IMR-90 (cell line): ENCODE data around the gene MRPS21. TPM values are rescaled to one million over a fixed set of nuclear protein-coding genes. Genes with fewer than 3 reads are reported as not detected.
"Not testable (repeated sequence)": the region's sequence is repeated elsewhere in the genome, so short reads cannot be mapped to it uniquely, and the experiment has no call there.

Experiments
- ATAC-seq: fragments of 200-7000 bp; cut with Tn5 transposase; 2 replicates; pipeline ENCODE4 v1.9.1; 2020; ENCODE audit warnings: low read depth, mild to moderate bottlenecking, moderate library complexity
- BruUV-seq: library from RNA; stranded (reverse); fragments of 400-500 nt; replicated peaks from 2 replicates; lab custom pipeline; 2021; lab: Mats Ljungman, UMichigan
- CTCF ChIA-PET: fragments of 300-600 bp; formaldehyde crosslinking; extraction: SDS; loops from one replicate; lab custom pipeline; 2021; ENCODE audit warnings: antibody characterized with exemption; lab: Yijun Ruan, JAX
- POLR2A ChIA-PET: fragments of 300-600 bp; sonication (Branson Sonifier 250); formaldehyde crosslinking; loops from one replicate; lab custom pipeline; 2022; ENCODE audit warnings: antibody characterized with exemption; ENCODE audit not compliant: unreplicated experiment; lab: Charles Lee
- DNase-seq: peaks from one replicate; pipeline ENCODE4 v3.0.0; 2013
- H2AFZ ChIP-seq: replicated peaks from 2 replicates; pipeline ENCODE3; 2013; ENCODE audit warnings: low read length, mild to moderate bottlenecking; ENCODE audit not compliant: poor library complexity
- H2AK5ac ChIP-seq: 2 replicates; pipeline ENCODE4 v1.6.1; 2013; ENCODE audit warnings: low read depth, low read length, inconsistent platforms
- H2AK9ac ChIP-seq: replicated peaks from 2 replicates; pipeline ENCODE3; 2013; ENCODE audit warnings: mild to moderate bottlenecking, low read depth, low read length, moderate library complexity; ENCODE audit not compliant: poor library complexity
- H2BK120ac ChIP-seq: 2 replicates; pipeline ENCODE4 v1.6.1; 2013; ENCODE audit warnings: low read depth, low read length, inconsistent platforms
- H2BK15ac ChIP-seq: 3 replicates; pipeline ENCODE4 v1.6.1; 2013; ENCODE audit warnings: low read depth, low read length, inconsistent platforms
- H2BK20ac ChIP-seq: 2 replicates; pipeline ENCODE4 v1.6.1; 2013; ENCODE audit warnings: low read depth, mild to moderate bottlenecking, inconsistent platforms, low read length, moderate library complexity
- H2BK5ac ChIP-seq: 2 replicates; pipeline ENCODE4 v1.6.1; 2013; ENCODE audit warnings: mild to moderate bottlenecking, low read depth, low read length, inconsistent platforms; ENCODE audit not compliant: poor library complexity, severe bottlenecking
- H3K14ac ChIP-seq: replicated peaks from 2 replicates; pipeline ENCODE4 v1.6.1; 2013; ENCODE audit warnings: low read depth, low read length, inconsistent platforms
- H3K18ac ChIP-seq: 2 replicates; pipeline ENCODE4 v1.6.1; 2013; ENCODE audit warnings: low read depth, low read length, control low read depth
- H3K23ac ChIP-seq: 2 replicates; pipeline ENCODE4 v1.6.1; 2013; ENCODE audit warnings: low read depth, low read length, inconsistent platforms
- H3K27ac ChIP-seq: 2 replicates; pipeline ENCODE4 v1.5.1; 2013; ENCODE audit warnings: mild to moderate bottlenecking, control low read depth, low read length; ENCODE audit not compliant: insufficient read depth
- H3K27me3 ChIP-seq: 2 replicates; pipeline ENCODE4 v1.6.1; 2013; ENCODE audit warnings: low read length; ENCODE audit not compliant: control insufficient read depth, insufficient read depth
- H3K36me3 ChIP-seq: 2 replicates; pipeline ENCODE4 v1.6.1; 2013; ENCODE audit warnings: low read length, mixed read lengths; ENCODE audit not compliant: control insufficient read depth, insufficient read depth
- H3K4ac ChIP-seq: 2 replicates; pipeline ENCODE4 v1.6.1; 2013; ENCODE audit warnings: low read depth, low read length, inconsistent platforms
- H3K4me1 ChIP-seq: 2 replicates; pipeline ENCODE4 v1.6.1; 2013; ENCODE audit warnings: low read length, mixed read lengths; ENCODE audit not compliant: control insufficient read depth, insufficient read depth
- H3K4me2 ChIP-seq: 2 replicates; pipeline ENCODE4 v1.6.1; 2013; ENCODE audit warnings: low read depth, mild to moderate bottlenecking, control low read depth, low read length, moderate library complexity
- H3K4me3 ChIP-seq: 2 replicates; pipeline ENCODE4 v1.5.1; 2013; ENCODE audit warnings: low read depth, mild to moderate bottlenecking, control low read depth, low read length, moderate library complexity; ENCODE audit not compliant: insufficient read depth
- H3K56ac ChIP-seq: 2 replicates; pipeline ENCODE4 v1.6.1; 2013; ENCODE audit warnings: low read length, inconsistent platforms; ENCODE audit not compliant: insufficient read depth; ENCODE audit errors: extremely low read depth
- H3K79me1 ChIP-seq, 2 experiments: 2 replicates each; pipeline ENCODE4 v1.6.1; 2013; ENCODE audit warnings: low read length in 2 of 2, inconsistent platforms in 1 of 2, low read depth in 1 of 2
- H3K9ac ChIP-seq: 2 replicates; pipeline ENCODE4 v1.6.1; 2013; ENCODE audit warnings: low read depth, low read length, control low read depth
- H3K9me1 ChIP-seq: 2 replicates; pipeline ENCODE4 v1.6.1; 2013; ENCODE audit warnings: low read length, inconsistent platforms; ENCODE audit not compliant: insufficient read depth
- H3K9me3 ChIP-seq: 2 replicates; pipeline ENCODE4 v1.6.1; 2013; ENCODE audit warnings: low read length; ENCODE audit not compliant: control insufficient read depth, insufficient read depth
- H4K20me1 ChIP-seq: 2 replicates; pipeline ENCODE4 v1.6.1; 2013; ENCODE audit warnings: low read length, inconsistent platforms; ENCODE audit not compliant: insufficient read depth
- H4K5ac ChIP-seq: 2 replicates; pipeline ENCODE4 v1.6.1; 2013; ENCODE audit warnings: mild to moderate bottlenecking, low read depth, low read length, control low read depth
- H4K8ac ChIP-seq, 2 experiments: 2 replicates each; pipeline ENCODE4 v1.6.1; 2013; ENCODE audit warnings: low read depth in 2 of 2, low read length in 2 of 2, control low read depth in 1 of 2, inconsistent platforms in 1 of 2
- H4K91ac ChIP-seq: 2 replicates; pipeline ENCODE4 v1.6.1; 2013; ENCODE audit warnings: low read depth, low read length, inconsistent platforms; ENCODE audit not compliant: insufficient read depth
- CHD1 ChIP-seq: IDR thresholded peaks from 2 replicates; pipeline ENCODE4 v1.6.1; 2012; ENCODE audit warnings: low read depth, low read length, improper control_type of control experiment
- ELK1 ChIP-seq: fragments of 150-350 bp; IDR thresholded peaks from 2 replicates; pipeline ENCODE4 v1.6.1; 2016; ENCODE audit warnings: low read depth, mild to moderate bottlenecking, low read length, moderate library complexity, borderline replicate concordance
- FOS ChIP-seq: fragments of 150-350 bp; IDR thresholded peaks from 2 replicates; pipeline ENCODE4 v1.6.1; 2016; ENCODE audit warnings: low read depth, low read length
- NFE2L2 ChIP-seq: fragments of 150-350 bp; IDR thresholded peaks from 2 replicates; pipeline ENCODE4 v1.6.1; 2016; ENCODE audit warnings: low read depth, mild to moderate bottlenecking, low read length
- RCOR1 ChIP-seq: IDR thresholded peaks from 2 replicates; pipeline ENCODE4 v1.6.1; 2012; ENCODE audit warnings: mild to moderate bottlenecking, low read length, improper control_type of control experiment; ENCODE audit not compliant: insufficient replicate concordance
- RFX5 ChIP-seq: IDR thresholded peaks from 2 replicates; pipeline ENCODE4 v1.8.0; 2012; ENCODE audit warnings: low read depth, mild to moderate bottlenecking, low read length, moderate library complexity
- SMC3 ChIP-seq: fragments of 150-350 bp; IDR thresholded peaks from 2 replicates; pipeline ENCODE4 v1.6.1; 2016; ENCODE audit warnings: low read depth, mild to moderate bottlenecking, antibody characterized with exemption, low read length, moderate library complexity
- USF2 ChIP-seq: fragments of 150-350 bp; IDR thresholded peaks from 2 replicates; pipeline ENCODE4 v1.6.1; 2017; ENCODE audit warnings: mild to moderate bottlenecking, antibody characterized with exemption, low read length, low read depth
- WGBS, 2 experiments: methylation state at CpG; one replicate each; pipeline versions ENCODE4 v1.1.5 to v1.1.7; 2013; ENCODE audit warnings: missing lambda C conversion rate in 2 of 2; ENCODE audit not compliant: insufficient read length in 1 of 2; ENCODE audit errors: extremely low coverage in 2 of 2; 5-methylcytosine and 5-hydroxymethylcytosine counted together
- dilution Hi-C: fragments of 300-500 bp; cut with HindIII; formaldehyde crosslinking; loops from one replicate; pipeline ENCODE4 v1.14.3; 2018; ENCODE audit warnings: low sequenced_read_pairs; ENCODE audit not compliant: unreplicated experiment
- in situ Hi-C: fragments of 300-500 bp; cut with MboI; formaldehyde crosslinking; loops from 3 replicates; pipeline ENCODE4 v1.14.3; 2019; ENCODE audit warnings: low sequenced_read_pairs, inconsistent platforms, mixed read lengths
- intact Hi-C: fragments of 100-400 bp; cut with micrococcal nuclease; formaldehyde crosslinking; loops from 2 replicates; pipeline ENCODE4 v1.10.0; 2022
- polyA plus RNA-seq, 3 experiments: library from polyadenylated mRNA; depleted of rRNA; stranded (reverse); fragments of >200 nt; gene quantifications; 2 replicates each; pipeline ENCODE4 v1.2.3, GENCODE V29; 2012; ENCODE audit warnings: low replicate concordance in 1 of 3
- total RNA-seq: library from RNA; depleted of rRNA; stranded (reverse); fragments of >200 nt; gene quantifications from 2 replicates; pipeline ENCODE4 v1.2.3, GENCODE V29; 2012

MRPS21 gene
- total and polyA plus RNA-seq, 2 of the 4 experiments (the other 2 are of a cell fraction): 52.3 to 74.6 TPM

- Histone ChIP-seq H2BK120ac (no peak overlapping the region), H3K56ac (no peak overlapping the region), H3K4me2 (no peak overlapping the region), H4K20me1 (no peaks in the 10 kb centered on the region), H3K4me1 (no peaks in the 10 kb centered on the region; the same call in 1 of the 2 replicates), H2AK5ac (no peak overlapping the region), H3K18ac (no peak overlapping the region), H3K4me3 (no peak overlapping the region), H2BK20ac (no peak overlapping the region), H2AFZ (no peak overlapping the region), H3K79me1 (peaks cover 11 to 13% of the 10 kb centered on the region in 2 experiments; a peak in 2 of 4 replicates), H4K8ac (no peak overlapping the region), H2BK15ac (no peak overlapping the region), H3K9me3 (no peaks in the 10 kb centered on the region), H3K23ac (no peak overlapping the region), H4K5ac (no peak overlapping the region), H3K14ac (no peak overlapping the region), H3K27me3 (no peaks in the 10 kb centered on the region), H3K36me3 (peaks cover 29% of the 10 kb centered on the region), H3K27ac (no peak overlapping the region), H3K9me1 (no peaks in the 10 kb centered on the region; the same call in 1 of the 2 replicates), H3K9ac (no peak overlapping the region), H3K4ac (no peak overlapping the region), H2BK5ac (no peak overlapping the region), H4K91ac (no peak overlapping the region), H2AK9ac (no peak overlapping the region)
- BruUV-seq: no TSS peak
- intact Hi-C loops: no loop called here
- CTCF ChIA-PET: no interaction called here
- POLR2A ChIA-PET: no interaction called here
- no CpG with 5 or more reads among the region's 2 CpGs for WGBS, 2 experiments
- in situ Hi-C loops: no loop called here
- no peak for TF ChIP-seq SMC3
- no peak for TF ChIP-seq NFE2L2
- TF ChIP-seq FOS: no peak
- no peak for TF ChIP-seq RCOR1
- no peak for TF ChIP-seq RFX5
- TF ChIP-seq CHD1: no peak
- TF ChIP-seq ELK1: no peak
- no peak for TF ChIP-seq USF2
- ATAC-seq (no peak), DNase-seq (no peak)
- dilution Hi-C loops: no loop called here
These were observed 9.2 kb downstream of the MRPS21 start for GRCh38 chr1:150302902-150303301.

- H2BK15ac ChIP-seq, CTCF ChIA-PET, H3K4me3 ChIP-seq, H3K4me1 ChIP-seq, POLR2A ChIA-PET, H2AK5ac ChIP-seq, H3K79me1 ChIP-seq, H4K20me1 ChIP-seq, in situ Hi-C loops, H2AK9ac ChIP-seq, H3K4me2 ChIP-seq, H3K27ac ChIP-seq, H4K91ac ChIP-seq, H3K9ac ChIP-seq, H3K14ac ChIP-seq, H3K56ac ChIP-seq, H2BK5ac ChIP-seq, H3K9me3 ChIP-seq, ATAC-seq, dilution Hi-C loops, BruUV-seq, H3K23ac ChIP-seq, H3K9me1 ChIP-seq, H3K18ac ChIP-seq, H3K4ac ChIP-seq, H2AFZ ChIP-seq, DNase-seq, H2BK20ac ChIP-seq, H3K27me3 ChIP-seq, H4K5ac ChIP-seq, intact Hi-C loops, H2BK120ac ChIP-seq, H4K8ac ChIP-seq: not testable (repeated sequence)
- no CpG with 5 or more reads among the region's 9 CpGs for WGBS, 2 experiments
- peaks cover 13% of the 10 kb centered on the region for H3K36me3 ChIP-seq
These were observed 14.9 kb downstream of the MRPS21 start for GRCh38 chr1:150308585-150308984.
